K562 (cell line): ENCODE measurements around the gene NMT1. TPM values are rescaled to one million over a fixed set of nuclear protein-coding genes. Genes with fewer than 3 reads are reported as not detected.

Source experiments
- ATF7 ChIP-seq: fragments of 450-650 bp; IDR thresholded peaks from 2 replicates; pipeline ENCODE4 v1.7.1; 2014; ENCODE audit warnings: mild to moderate bottlenecking, moderate library complexity
- CHD1 ChIP-seq: fragments of 200-600 bp; sonication (generic); IDR thresholded peaks from one replicate; pipeline ENCODE4 v1.6.1; 2012; ENCODE audit warnings: mild to moderate bottlenecking, moderate library complexity, low read length, inconsistent platforms
- CSDE1 ChIP-seq, 2 experiments: fragments of 450-650 bp; IDR thresholded peaks; 2 replicates each; pipeline ENCODE4 v1.6.1; 2016; ENCODE audit warnings: mild to moderate bottlenecking in 1 of 2
- DNMT1 ChIP-seq: fragments of 450-650 bp; IDR thresholded peaks from 2 replicates; pipeline ENCODE4 v1.6.1; 2016; ENCODE audit warnings: antibody characterized with exemption, mild to moderate bottlenecking
- EP300 ChIP-seq: IDR thresholded peaks from 2 replicates; pipeline ENCODE4 v1.6.1; 2012; ENCODE audit warnings: low read length, improper control_type of control experiment
- FIP1L1 ChIP-seq: fragments of 200-400 bp; formaldehyde crosslinking; IDR thresholded peaks from 2 replicates; pipeline ENCODE4 v1.6.1; 2018; ENCODE audit warnings: mild to moderate bottlenecking, low read depth, low read length; ENCODE audit not compliant: poor library complexity, severe bottlenecking
- GABPB1 ChIP-seq: sonication (generic); formaldehyde crosslinking; IDR thresholded peaks from 2 replicates; pipeline ENCODE4 v1.8.0; 2022; ENCODE audit warnings: mild to moderate bottlenecking, missing genetic modification reagents
- GATAD2B ChIP-seq: fragments of 450-650 bp; IDR thresholded peaks from 2 replicates; pipeline ENCODE4 v1.6.1; 2017; ENCODE audit warnings: mild to moderate bottlenecking, borderline replicate concordance
- MTA2 ChIP-seq: fragments of 450-650 bp; IDR thresholded peaks from 2 replicates; pipeline ENCODE4 v1.6.1; 2016; ENCODE audit warnings: low read depth
- MTF1 ChIP-seq: fragments of 250-450 bp; sonication (Bioruptor Pico); IDR thresholded peaks from 2 replicates; pipeline ENCODE4 v1.9.0; 2021; ENCODE audit warnings: moderate library complexity, mild to moderate bottlenecking, inconsistent platforms, borderline replicate concordance
- POLR3A ChIP-seq: IDR thresholded peaks from 2 replicates; pipeline ENCODE4 v1.6.1; 2011; ENCODE audit warnings: borderline replicate concordance, mild to moderate bottlenecking, moderate library complexity; ENCODE audit not compliant: insufficient read length, insufficient read depth; ENCODE audit errors: extremely low read depth
- RAD51 ChIP-seq: fragments of 450-650 bp; IDR thresholded peaks from 2 replicates; pipeline ENCODE4 v1.7.1; 2016; ENCODE audit warnings: low read depth, mild to moderate bottlenecking, borderline replicate concordance
- SMC3 ChIP-seq: conservative IDR thresholded peaks from 2 replicates; pipeline ENCODE4 v1.6.1; 2011; ENCODE audit warnings: low read depth, low read length, improper control_type of control experiment; ENCODE audit not compliant: insufficient read depth
- THAP7 ChIP-seq: fragments of 250-450 bp; sonication (Bioruptor Pico); IDR thresholded peaks from 2 replicates; pipeline ENCODE4 v1.5.0; 2021
- ZBTB7A ChIP-seq: IDR thresholded peaks from 2 replicates; pipeline ENCODE4 v1.6.1; 2011; ENCODE audit warnings: low read depth, mild to moderate bottlenecking, low read length, moderate library complexity, borderline replicate concordance; ENCODE audit not compliant: control insufficient read depth
- ZFX ChIP-seq: sonication (generic); formaldehyde crosslinking; IDR thresholded peaks from 2 replicates; pipeline ENCODE4 v1.8.0; 2022; ENCODE audit warnings: mild to moderate bottlenecking, missing genetic modification reagents, moderate library complexity
- ZNF589 ChIP-seq: fragments of 200-800 bp; sonication (Bioruptor generic); IDR thresholded peaks from 2 replicates; pipeline ENCODE4 v1.6.1; 2016; ENCODE audit warnings: low read depth, missing genetic modification characterization, missing compliant biosample characterization
- polyA plus RNA-seq, 8 experiments: library from polyadenylated mRNA; depleted of rRNA in 4 of 8; stranded (reverse) in 5 of 8; unstranded in 3 of 8; fragments of >200 nt; fragmentation: Nextera tagmentation in 2 of 8; fragmentation: Illumina TruSeq in 1 of 8; extraction: Ambion mirVana in 2 of 8; extraction: Trizol in 1 of 8; gene quantifications; 2 replicates each; pipeline versions ENCODE4 v1.2.1 to v1.2.3, GENCODE V29; 2011 to 2014; ENCODE audit warnings: inconsistent platforms in 1 of 8, missing spikeins in 1 of 8
- total RNA-seq, 7 experiments: library from RNA; depleted of rRNA in 6 of 7; stranded (reverse); fragments of >200 nt in 6 of 7; fragmentation: Illumina TruSeq in 2 of 7; extraction: Trizol in 2 of 7; gene quantifications; 2 replicates each; pipeline versions ENCODE4 v1.2.1 to v1.2.3, GENCODE V29; 2011 to 2021; ENCODE audit warnings: low replicate concordance in 1 of 7
- TF ChIP-seq, protein P1 (sequence below): sonication (generic); formaldehyde crosslinking; IDR thresholded peaks from 2 replicates; pipeline ENCODE4 v1.8.1; 2023; ENCODE audit warnings: missing genetic modification reagents, mild to moderate bottlenecking, borderline replicate concordance
- TF ChIP-seq, protein P2 (sequence below), 2 experiments: fragments of 450-650 bp; IDR thresholded peaks; 2 replicates each; pipeline ENCODE4 v1.6.1; 2016

Gene NMT1
- total and polyA plus RNA-seq, 9 of the 15 experiments (the other 6 are each of a cell fraction or from before 2014, with no cell fraction given), result 86.7 to 569 (median 213) TPM

GRCh38 chr17:45131616-45132319, 70.7 kb downstream of the NMT1 start (continued):
- TF ChIP-seq, protein P1, sequence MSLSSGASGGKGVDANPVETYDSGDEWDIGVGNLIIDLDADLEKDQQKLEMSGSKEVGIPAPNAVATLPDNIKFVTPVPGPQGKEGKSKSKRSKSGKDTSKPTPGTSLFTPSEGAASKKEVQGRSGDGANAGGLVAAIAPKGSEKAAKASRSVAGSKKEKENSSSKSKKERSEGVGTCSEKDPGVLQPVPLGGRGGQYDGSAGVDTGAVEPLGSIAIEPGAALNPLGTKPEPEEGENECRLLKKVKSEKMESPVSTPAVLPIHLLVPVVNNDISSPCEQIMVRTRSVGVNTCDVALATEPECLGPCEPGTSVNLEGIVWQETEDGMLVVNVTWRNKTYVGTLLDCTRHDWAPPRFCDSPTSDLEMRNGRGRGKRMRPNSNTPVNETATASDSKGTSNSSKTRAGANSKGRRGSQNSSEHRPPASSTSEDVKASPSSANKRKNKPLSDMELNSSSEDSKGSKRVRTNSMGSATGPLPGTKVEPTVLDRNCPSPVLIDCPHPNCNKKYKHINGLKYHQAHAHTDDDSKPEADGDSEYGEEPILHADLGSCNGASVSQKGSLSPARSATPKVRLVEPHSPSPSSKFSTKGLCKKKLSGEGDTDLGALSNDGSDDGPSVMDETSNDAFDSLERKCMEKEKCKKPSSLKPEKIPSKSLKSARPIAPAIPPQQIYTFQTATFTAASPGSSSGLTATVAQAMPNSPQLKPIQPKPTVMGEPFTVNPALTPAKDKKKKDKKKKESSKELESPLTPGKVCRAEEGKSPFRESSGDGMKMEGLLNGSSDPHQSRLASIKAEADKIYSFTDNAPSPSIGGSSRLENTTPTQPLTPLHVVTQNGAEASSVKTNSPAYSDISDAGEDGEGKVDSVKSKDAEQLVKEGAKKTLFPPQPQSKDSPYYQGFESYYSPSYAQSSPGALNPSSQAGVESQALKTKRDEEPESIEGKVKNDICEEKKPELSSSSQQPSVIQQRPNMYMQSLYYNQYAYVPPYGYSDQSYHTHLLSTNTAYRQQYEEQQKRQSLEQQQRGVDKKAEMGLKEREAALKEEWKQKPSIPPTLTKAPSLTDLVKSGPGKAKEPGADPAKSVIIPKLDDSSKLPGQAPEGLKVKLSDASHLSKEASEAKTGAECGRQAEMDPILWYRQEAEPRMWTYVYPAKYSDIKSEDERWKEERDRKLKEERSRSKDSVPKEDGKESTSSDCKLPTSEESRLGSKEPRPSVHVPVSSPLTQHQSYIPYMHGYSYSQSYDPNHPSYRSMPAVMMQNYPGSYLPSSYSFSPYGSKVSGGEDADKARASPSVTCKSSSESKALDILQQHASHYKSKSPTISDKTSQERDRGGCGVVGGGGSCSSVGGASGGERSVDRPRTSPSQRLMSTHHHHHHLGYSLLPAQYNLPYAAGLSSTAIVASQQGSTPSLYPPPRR (CRISPR knock-in tag), result no peak
- no peak for TF ChIP-seq EP300
- TF ChIP-seq, protein P2, sequence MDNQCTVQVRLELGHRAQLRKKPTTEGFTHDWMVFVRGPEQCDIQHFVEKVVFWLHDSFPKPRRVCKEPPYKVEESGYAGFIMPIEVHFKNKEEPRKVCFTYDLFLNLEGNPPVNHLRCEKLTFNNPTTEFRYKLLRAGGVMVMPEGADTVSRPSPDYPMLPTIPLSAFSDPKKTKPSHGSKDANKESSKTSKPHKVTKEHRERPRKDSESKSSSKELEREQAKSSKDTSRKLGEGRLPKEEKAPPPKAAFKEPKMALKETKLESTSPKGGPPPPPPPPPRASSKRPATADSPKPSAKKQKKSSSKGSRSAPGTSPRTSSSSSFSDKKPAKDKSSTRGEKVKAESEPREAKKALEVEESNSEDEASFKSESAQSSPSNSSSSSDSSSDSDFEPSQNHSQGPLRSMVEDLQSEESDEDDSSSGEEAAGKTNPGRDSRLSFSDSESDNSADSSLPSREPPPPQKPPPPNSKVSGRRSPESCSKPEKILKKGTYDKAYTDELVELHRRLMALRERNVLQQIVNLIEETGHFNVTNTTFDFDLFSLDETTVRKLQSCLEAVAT (IDR thresholded peaks at IDR 0.05), result no peak
- TF ChIP-seq DNMT1, result no peak
- peak; percentile 71; the same call in 1 of the 2 replicates for TF ChIP-seq GATAD2B
- no peak for TF ChIP-seq CSDE1 (IDR thresholded peaks at IDR 0.05)
- TF ChIP-seq POLR3A, result no peak
- TF ChIP-seq FIP1L1, result no peak
- TF ChIP-seq MTA2, result 0 out of 2 replicates have a peak, but pooled peaks have one; percentile 21
- no peak for TF ChIP-seq ZFX
- no peak for TF ChIP-seq ZNF589 (CRISPR knock-in tag)
- TF ChIP-seq MTF1 (CRISPR knock-in tag), result no peak
- 0 out of 2 replicates have a peak, but pooled peaks have one; percentile 19 for TF ChIP-seq RAD51
- no peak for TF ChIP-seq CHD1
- TF ChIP-seq GABPB1 (CRISPR knock-in tag), result peak; percentile 38; the same call in 1 of the 2 replicates
- TF ChIP-seq ZBTB7A, result peak; percentile 100
- TF ChIP-seq ATF7, result peak; percentile 28; the same call in 1 of the 2 replicates
- 0 out of 2 replicates have a peak, but pooled peaks have one; percentile 9 for TF ChIP-seq SMC3
- no peak for TF ChIP-seq THAP7 (CRISPR knock-in tag)
